Bronchial epithelial cell (primary cell): Measurements from ENCODE around the gene LAG3. TPM values are rescaled to one million over a fixed set of nuclear protein-coding genes. Genes with fewer than 3 reads are reported as not detected.

Experiments used
- DNase-seq: peaks from one replicate; pipeline ENCODE4 v3.0.0-alpha.2; 2010; ENCODE audit warnings: low read depth
- FAIRE-seq: peaks from 2 replicates; lab custom pipeline; 2011; peaks lifted over from hg19 to GRCh38; lab: Jason Lieb, UNC
- H3K27me3 ChIP-seq: 2 replicates; pipeline ENCODE4 v1.5.1; 2011; ENCODE audit warnings: low read length; ENCODE audit not compliant: control insufficient read depth, insufficient read depth
- H3K36me3 ChIP-seq: 2 replicates; pipeline ENCODE4 v1.5.1; 2011; ENCODE audit warnings: low read length; ENCODE audit not compliant: control insufficient read depth, insufficient read depth
- H3K4me3 ChIP-seq: 2 replicates; pipeline ENCODE4 v1.5.1; 2011; ENCODE audit warnings: mild to moderate bottlenecking, low read depth, low read length, control low read depth
- total RNA-seq: library from RNA; depleted of rRNA; stranded (reverse); fragments of >200 nt; gene quantifications from 2 replicates; pipeline ENCODE4 v1.2.1, GENCODE V29; 2014
- TF ChIP-seq, protein P1 (sequence below): IDR thresholded peaks from 2 replicates; pipeline ENCODE4 v1.5.1; 2011; ENCODE audit warnings: mild to moderate bottlenecking, moderate library complexity, low read length, control low read depth, inconsistent platforms; ENCODE audit not compliant: insufficient read depth, severe bottlenecking

Gene LAG3
- total RNA-seq, 1 donor from 2014 or later = not detected

DNA sequence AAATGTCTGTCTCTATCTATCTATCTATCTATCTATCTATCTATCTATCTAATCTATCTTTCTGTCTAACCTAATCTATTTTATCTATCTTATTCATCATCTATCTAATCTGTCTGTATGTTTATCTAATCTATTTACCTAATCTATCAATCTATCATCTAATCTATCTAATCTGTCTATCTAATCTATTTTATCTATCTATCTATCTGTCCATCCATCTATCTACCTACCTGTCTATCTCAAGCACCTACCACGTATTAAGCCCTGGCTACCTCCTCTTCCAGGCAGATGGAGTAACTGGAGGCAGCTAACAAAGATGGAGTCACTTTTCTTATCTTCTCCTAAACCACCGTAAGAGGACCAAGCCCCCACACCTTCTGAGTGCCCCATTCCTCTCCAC lies 22.8 kb downstream of the LAG3 start:
- Histone ChIP-seq H3K27me3 (peaks cover 2% of the 10 kb centered on the region), H3K36me3 (no peaks in the 10 kb centered on the region), H3K4me3 (no peak overlapping the region)
- TF ChIP-seq, protein P1, sequence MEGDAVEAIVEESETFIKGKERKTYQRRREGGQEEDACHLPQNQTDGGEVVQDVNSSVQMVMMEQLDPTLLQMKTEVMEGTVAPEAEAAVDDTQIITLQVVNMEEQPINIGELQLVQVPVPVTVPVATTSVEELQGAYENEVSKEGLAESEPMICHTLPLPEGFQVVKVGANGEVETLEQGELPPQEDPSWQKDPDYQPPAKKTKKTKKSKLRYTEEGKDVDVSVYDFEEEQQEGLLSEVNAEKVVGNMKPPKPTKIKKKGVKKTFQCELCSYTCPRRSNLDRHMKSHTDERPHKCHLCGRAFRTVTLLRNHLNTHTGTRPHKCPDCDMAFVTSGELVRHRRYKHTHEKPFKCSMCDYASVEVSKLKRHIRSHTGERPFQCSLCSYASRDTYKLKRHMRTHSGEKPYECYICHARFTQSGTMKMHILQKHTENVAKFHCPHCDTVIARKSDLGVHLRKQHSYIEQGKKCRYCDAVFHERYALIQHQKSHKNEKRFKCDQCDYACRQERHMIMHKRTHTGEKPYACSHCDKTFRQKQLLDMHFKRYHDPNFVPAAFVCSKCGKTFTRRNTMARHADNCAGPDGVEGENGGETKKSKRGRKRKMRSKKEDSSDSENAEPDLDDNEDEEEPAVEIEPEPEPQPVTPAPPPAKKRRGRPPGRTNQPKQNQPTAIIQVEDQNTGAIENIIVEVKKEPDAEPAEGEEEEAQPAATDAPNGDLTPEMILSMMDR = no peak
- FAIRE-seq = no peak
- no peak for DNase-seq

DNA sequence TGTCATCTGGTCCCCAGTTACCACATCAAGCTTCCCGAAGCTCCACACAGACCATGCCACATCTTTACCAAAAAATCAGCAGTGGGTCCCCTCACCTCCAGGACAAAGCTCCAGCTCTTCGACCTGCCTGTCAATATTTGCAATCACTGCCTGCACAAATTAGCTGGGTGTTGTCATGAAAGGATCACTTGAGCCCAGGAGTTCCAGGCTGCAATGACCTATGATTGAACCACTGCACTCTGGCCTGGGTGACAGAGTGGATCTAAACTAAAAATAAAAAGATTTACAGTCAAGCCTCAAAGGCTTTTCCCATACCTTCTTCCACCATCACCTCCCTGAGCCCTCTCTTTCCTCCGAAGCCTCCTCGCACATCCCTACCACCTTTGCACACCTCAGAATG lies 24.3 kb downstream of the LAG3 start:
- TF ChIP-seq, protein P1 = no peak
- H3K4me3 ChIP-seq = no peak overlapping the region
- H3K36me3 ChIP-seq = no peaks in the 10 kb centered on the region
- no peak for FAIRE-seq
- H3K27me3 ChIP-seq = peaks cover 2% of the 10 kb centered on the region
- DNase-seq = no peak

DNA sequence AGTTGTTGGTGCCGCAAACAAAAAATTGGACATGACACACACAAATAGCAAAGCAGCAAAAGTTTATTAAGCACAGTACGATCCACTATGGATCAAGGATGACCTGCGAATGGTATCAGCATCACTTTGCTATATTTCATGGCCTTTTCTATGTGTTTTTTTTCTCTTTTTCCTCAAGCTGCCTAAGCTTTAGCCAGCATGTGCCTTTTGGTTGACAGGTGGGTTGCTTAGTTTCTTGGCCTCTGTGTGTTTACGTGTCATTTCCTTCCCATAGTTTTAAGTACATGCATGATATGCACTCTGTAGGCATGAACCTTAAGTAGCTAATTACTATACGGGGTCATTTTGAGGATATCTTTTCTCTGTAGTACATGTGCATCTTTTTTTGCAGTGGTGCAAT lies 26.8 kb downstream of the LAG3 start:
- Histone ChIP-seq H3K27me3 (no peaks in the 10 kb centered on the region), H3K4me3 (no peak overlapping the region), H3K36me3 (no peaks in the 10 kb centered on the region)
- TF ChIP-seq, protein P1 = no peak
- DNase-seq (no peak), FAIRE-seq (no peak)

DNA sequence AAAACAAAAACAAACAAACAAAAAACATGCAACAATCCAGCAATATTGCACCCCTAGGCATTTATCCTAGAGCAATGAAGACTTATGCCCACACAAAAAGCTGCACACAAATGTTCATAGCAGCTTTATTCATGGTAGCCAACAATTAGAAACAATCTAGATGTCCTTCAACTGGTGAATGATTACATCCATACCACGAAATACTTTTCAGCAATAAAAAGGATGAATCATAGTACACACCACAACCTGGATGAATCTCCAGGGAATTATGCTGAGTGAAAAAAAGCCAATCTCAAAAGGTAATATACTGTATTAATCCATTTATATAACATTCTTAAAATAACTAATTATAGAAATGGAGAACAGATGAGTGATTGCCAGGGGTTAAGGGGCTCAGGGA lies 34.9 kb downstream of the LAG3 start:
- TF ChIP-seq, protein P1 = no peak
- Histone ChIP-seq H3K36me3 (no peaks in the 10 kb centered on the region), H3K27me3 (no peaks in the 10 kb centered on the region), H3K4me3 (no peak overlapping the region)
- FAIRE-seq (no peak), DNase-seq (peak; percentile 24)

DNA sequence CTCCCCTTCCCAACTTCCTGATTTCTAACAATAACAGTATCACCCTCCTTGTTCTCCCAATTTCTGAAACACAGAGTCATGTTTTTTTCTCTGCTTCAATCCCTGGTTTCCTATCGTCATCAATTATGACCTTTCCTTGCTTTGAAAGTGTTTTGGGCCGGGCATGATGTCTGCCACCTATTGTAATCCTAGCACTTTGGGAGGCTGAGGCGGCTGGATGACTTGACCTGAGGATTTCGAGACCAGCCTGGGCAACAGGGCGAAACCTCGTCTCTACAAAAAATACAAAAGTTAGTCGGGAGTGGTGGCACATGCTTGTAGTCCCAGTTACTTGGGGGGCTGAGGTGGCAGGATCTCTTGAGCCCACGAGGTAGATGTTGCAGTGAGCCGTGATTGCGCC lies 36.7 kb downstream of the LAG3 start:
- Histone ChIP-seq H3K27me3 (no peaks in the 10 kb centered on the region), H3K4me3 (no peak overlapping the region), H3K36me3 (no peaks in the 10 kb centered on the region)
- DNase-seq (no peak), FAIRE-seq (no peak)
- TF ChIP-seq, protein P1 = no peak

DNA sequence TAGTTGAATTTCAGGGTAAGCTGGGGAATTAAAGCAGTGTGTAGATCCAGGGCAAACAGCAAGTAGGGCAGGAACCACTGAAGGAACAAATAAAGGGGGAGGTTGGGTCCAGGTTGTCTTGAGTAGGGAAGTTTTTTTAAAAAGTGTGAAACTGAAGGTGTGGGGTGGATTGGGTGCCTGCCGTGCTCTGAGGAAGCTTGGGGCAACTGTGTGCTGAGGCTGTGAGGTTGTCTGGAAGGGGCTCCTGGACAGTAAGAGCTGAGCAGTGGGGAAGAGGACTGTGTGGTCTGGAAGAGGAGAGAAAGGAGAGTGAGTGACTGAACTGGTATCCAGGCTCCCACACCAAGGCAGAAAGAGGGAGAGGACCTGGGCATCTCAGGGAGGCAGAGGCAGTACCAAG lies 38.4 kb downstream of the LAG3 start:
- Histone ChIP-seq H3K36me3 (no peaks in the 10 kb centered on the region), H3K4me3 (no peak overlapping the region), H3K27me3 (no peaks in the 10 kb centered on the region)
- FAIRE-seq (no peak), DNase-seq (no peak)
- TF ChIP-seq, protein P1 = no peak
